GM12878 (cell line): ENCODE measurements around the gene MTHFD1. TPM values are rescaled to one million over a fixed set of nuclear protein-coding genes. Genes with fewer than 3 reads are reported as not detected.
A peak's percentile ranks its signal among the peaks of the same experiment; 100 is the strongest.
"Not testable (repeated sequence)": the region's sequence is repeated elsewhere in the genome, so short reads cannot be mapped to it uniquely, and the experiment has no call there.

Experiments
- ATAC-seq: fragments of 200-7000 bp; cut with Tn5 transposase; 3 replicates; pipeline ENCODE4 v1.9.1; 2020; ENCODE audit warnings: mild to moderate bottlenecking, moderate library complexity
- BruUV-seq: library from RNA; stranded (reverse); fragments of 400-500 nt; replicated peaks from 2 replicates; lab custom pipeline; 2021; lab: Mats Ljungman, UMichigan
- CTCF ChIA-PET: fragments of 300-600 bp; sonication (Branson Sonifier 250); formaldehyde crosslinking; extraction: SDS; loops from one replicate; lab custom pipeline; 2021; ENCODE audit warnings: inconsistent platforms; lab: Yijun Ruan, JAX
- POLR2A ChIA-PET: fragments of 350-600 bp; formaldehyde crosslinking; extraction: SDS; loops from one replicate; lab custom pipeline; 2021; ENCODE audit warnings: inconsistent platforms; lab: Charles Lee
- RAD21 ChIA-PET: fragments of 300-600 bp; sonication (Branson Sonifier 250); formaldehyde crosslinking; loops from one replicate; lab custom pipeline; 2023; ENCODE audit warnings: antibody characterized with exemption; ENCODE audit not compliant: unreplicated experiment; lab: Charles Lee
- SMC1A ChIA-PET: fragments of 300-600 bp; sonication (Branson Sonifier 250); formaldehyde crosslinking; loops from one replicate; lab custom pipeline; 2023; ENCODE audit not compliant: unreplicated experiment, uncharacterized antibody; lab: Charles Lee
- DNase-seq: peaks from one replicate; pipeline ENCODE4 v3.0.0-alpha.2; 2011; ENCODE audit warnings: low read depth, low spot score
- FAIRE-seq: peaks from 3 replicates; lab custom pipeline; 2011; peaks lifted over from hg19 to GRCh38; lab: Jason Lieb, UNC
- H2AFZ ChIP-seq: 2 replicates; pipeline ENCODE4 v1.6.0; 2011; ENCODE audit warnings: low read depth, low read length, control low read depth; ENCODE audit not compliant: control insufficient read depth
- H3K27ac ChIP-seq: 2 replicates; pipeline ENCODE4 v1.5.1; 2011; ENCODE audit warnings: control low read depth; ENCODE audit not compliant: control insufficient read depth, insufficient read depth
- H3K27me3 ChIP-seq, 2 experiments: replicated peaks in 1 of 2; 2 replicates each; pipeline versions ENCODE4 v1.6.0 to v1.6.1; 2011; ENCODE audit warnings: low read length in 1 of 2; ENCODE audit not compliant: control insufficient read depth in 2 of 2, insufficient read depth in 2 of 2
- H3K36me3 ChIP-seq, 2 experiments: 2 replicates each; pipeline ENCODE4 v1.5.1; 2011; ENCODE audit warnings: low read length in 1 of 2; ENCODE audit not compliant: control insufficient read depth in 2 of 2, insufficient read depth in 2 of 2
- H3K4me1 ChIP-seq: 2 replicates; pipeline ENCODE4 v1.6.1; 2011; ENCODE audit warnings: mild to moderate bottlenecking, low read length, moderate library complexity, mixed read lengths; ENCODE audit not compliant: control insufficient read depth, insufficient read depth
- H3K4me2 ChIP-seq: 2 replicates; pipeline ENCODE4 v1.6.0; 2011; ENCODE audit warnings: control low read depth; ENCODE audit not compliant: control insufficient read depth, insufficient read depth
- H3K4me3 ChIP-seq: fragments of 200-600 bp; sonication (generic); 2 replicates; pipeline ENCODE4 v1.5.1; 2016
- H3K79me2 ChIP-seq: 2 replicates; pipeline ENCODE4 v1.6.0; 2011; ENCODE audit warnings: low read length; ENCODE audit not compliant: control insufficient read depth, insufficient read depth
- H3K9ac ChIP-seq: 2 replicates; pipeline ENCODE4 v1.8.0; 2011; ENCODE audit warnings: low read length, control low read depth, mixed read lengths; ENCODE audit not compliant: control insufficient read depth, insufficient read depth
- H3K9me3 ChIP-seq: replicated peaks from 3 replicates; pipeline ENCODE4 v1.5.1; 2011; ENCODE audit warnings: mild to moderate bottlenecking, low read length; ENCODE audit not compliant: control insufficient read depth, insufficient read depth
- H4K20me1 ChIP-seq: 2 replicates; pipeline ENCODE4 v1.6.0; 2011; ENCODE audit not compliant: control insufficient read depth, insufficient read depth
- ELK1 ChIP-seq: IDR thresholded peaks from 2 replicates; pipeline ENCODE4 v1.6.1; 2012; ENCODE audit warnings: low read depth, low read length, improper control_type of control experiment
- GABPA ChIP-seq: IDR thresholded peaks from 2 replicates; pipeline ENCODE4 v1.6.1; 2014; ENCODE audit warnings: antibody characterized with exemption, low read depth, mild to moderate bottlenecking, inconsistent platforms
- JUNB ChIP-seq: IDR thresholded peaks from 2 replicates; pipeline ENCODE4 v1.6.1; 2016; ENCODE audit warnings: antibody characterized with exemption, mild to moderate bottlenecking
- PAX8 ChIP-seq: fragments of 450-650 bp; IDR thresholded peaks from 2 replicates; pipeline ENCODE4 v1.6.1; 2017; ENCODE audit warnings: mild to moderate bottlenecking, moderate library complexity
- RAD51 ChIP-seq: fragments of 450-650 bp; IDR thresholded peaks from 2 replicates; pipeline ENCODE4 v1.6.1; 2016; ENCODE audit warnings: moderate library complexity, mild to moderate bottlenecking, inconsistent platforms
- WGBS: methylation state at CpG from one replicate; pipeline ENCODE4 v1.1.6; 2016; ENCODE audit warnings: low lambda C conversion rate; ENCODE audit not compliant: insufficient replicate concordance, insufficient coverage; ENCODE audit errors: missing lambda C conversion rate; 5-methylcytosine and 5-hydroxymethylcytosine counted together
- in situ Hi-C: fragments of 300-500 bp; cut with MboI; formaldehyde crosslinking; loops from 9 replicates; pipeline ENCODE4 v1.14.3; 2018; ENCODE audit warnings: mixed read lengths
- intact Hi-C: fragments of 100-400 bp; cut with micrococcal nuclease; formaldehyde crosslinking; loops from one replicate; pipeline ENCODE4 v1.14.2; 2022; ENCODE audit not compliant: unreplicated experiment
- polyA plus RNA-seq, 11 experiments: library from polyadenylated mRNA; depleted of rRNA in 4 of 11; unstranded in 6 of 11; stranded (reverse) in 5 of 11; fragments of >200 nt; fragmentation: Nextera tagmentation in 4 of 11; fragmentation: Illumina TruSeq in 1 of 11; extraction: Ambion mirVana in 4 of 11; extraction: Trizol in 1 of 11; gene quantifications; 1 replicate in 1 of 11; 2 replicates in 10 of 11; pipeline versions ENCODE4 v1.2.1 to v1.2.3, GENCODE V29; 2011 to 2016; ENCODE audit warnings: inconsistent platforms in 2 of 11, missing spikeins in 2 of 11, low read depth in 1 of 11
- total RNA-seq, 4 experiments: library from RNA; depleted of rRNA in 3 of 4; stranded (reverse); fragments of >200 nt in 3 of 4; fragmentation: Illumina TruSeq in 1 of 4; extraction: Trizol in 1 of 4; gene quantifications; 2 replicates each; pipeline versions ENCODE4 v1.2.1 to v1.2.3, GENCODE V29; 2013 to 2021

MTHFD1 gene
- total and polyA plus RNA-seq, 10 of the 15 experiments (the other 5 are each of a cell fraction or from before 2014, with no cell fraction given) = 99.3 to 310 (median 173) TPM

GRCh38 chr14:64391986-64392385, 3.8 kb downstream of the MTHFD1 start:
- SMC1A ChIA-PET = interaction anchor here (0.6 to 5.2 kb wide), 19 partner anchors 9 to 968 kb away, joined by 3 to 29 read pairs (median 4); no protein-coding TSS in a partner anchor
- H4K20me1 ChIP-seq = no peaks in the 10 kb centered on the region
- no peak overlapping the region for H3K9ac ChIP-seq
- peaks cover 92% of the 10 kb centered on the region for H3K79me2 ChIP-seq
- DNase-seq (no peak), ATAC-seq (no peak), FAIRE-seq (no peak)
- no TSS peak for BruUV-seq
- TF ChIP-seq RAD51 (no peak), PAX8 (no peak), JUNB (no peak), ELK1 (no peak), GABPA (no peak)
- 50% methylated on average over 2 of the region's 2 CpGs for WGBS
- H3K9me3 ChIP-seq = no peaks in the 10 kb centered on the region
- peak overlapping the region; percentile 58 for H3K4me2 ChIP-seq
- H3K36me3 ChIP-seq = no peaks in the 10 kb centered on the region; a peak in 2 of 4 replicates
- H3K27me3 ChIP-seq = no peaks in the 10 kb centered on the region
- H3K4me3 ChIP-seq = peak overlapping the region; percentile 41; the same call in 1 of the 2 replicates
- H3K27ac ChIP-seq = no peak overlapping the region
- CTCF ChIA-PET = interaction anchor here (0.6 to 3.3 kb wide), 10 partner anchors 11 to 111 kb away, joined by 3 to 25 read pairs (median 4); no protein-coding TSS in a partner anchor
- intact Hi-C loops (no loop called here), in situ Hi-C loops (no loop called here)
- POLR2A ChIA-PET = interaction anchor here (0.8 to 2.0 kb wide), 6 partner anchors 9 to 96 kb away, joined by 3 to 6 read pairs (median 4); no protein-coding TSS in a partner anchor
- RAD21 ChIA-PET = interaction anchor here (1.0 to 1.3 kb wide), 4 partner anchors 15 to 77 kb away, joined by 3 read pairs; no protein-coding TSS in a partner anchor
- H2AFZ ChIP-seq = no peak overlapping the region
- H3K4me1 ChIP-seq = peaks cover 6% of the 10 kb centered on the region

- H4K20me1 ChIP-seq, DNase-seq, H3K27ac ChIP-seq, H3K27me3 ChIP-seq, in situ Hi-C loops, FAIRE-seq, ATAC-seq, BruUV-seq, H3K9me3 ChIP-seq, H3K4me1 ChIP-seq, H3K9ac ChIP-seq, H2AFZ ChIP-seq, H3K36me3 ChIP-seq, intact Hi-C loops: not testable (repeated sequence)
- ChIA-PET RAD21 (interaction anchor here (0.8 to 1.6 kb wide), 3 partner anchors 18 to 70 kb away, joined by 3 to 5 read pairs (median 3); no protein-coding TSS in a partner anchor), CTCF (interaction anchor here (0.9 to 3.3 kb wide), 7 partner anchors 10 to 85 kb away, joined by 3 to 25 read pairs (median 5); no protein-coding TSS in a partner anchor), SMC1A (interaction anchor here (1.2 to 5.2 kb wide), 7 partner anchors 8 to 61 kb away, joined by 3 to 29 read pairs (median 11); no protein-coding TSS in a partner anchor), POLR2A (interaction anchor here (0.6 to 1.2 kb wide), 3 partner anchors 14 to 71 kb away, joined by 4 to 5 read pairs (median 4); no protein-coding TSS in a partner anchor)
- 98% methylated on average over 3 of the region's 3 CpGs for WGBS
- Histone ChIP-seq H3K4me3 (peak overlapping the region; percentile 9; the same call in 1 of the 2 replicates), H3K4me2 (peak overlapping the region; percentile 54; the same call in 1 of the 2 replicates), H3K79me2 (peaks cover 92% of the 10 kb centered on the region)
Observed at GRCh38 chr14:64393189-64393726, 5.1 kb downstream of the MTHFD1 start.
